ENCODE measurements around the gene ADIRF. TPM values are rescaled to one million over a fixed set of nuclear protein-coding genes. Genes with fewer than 3 reads are reported as not detected.
"Not testable (repeated sequence)": the region's sequence is repeated elsewhere in the genome, so short reads cannot be mapped to it uniquely, and the experiment has no call there.

Gene ADIRF
- total and polyA plus RNA-seq, 5 donors = 69.0 to 215 (median 79.3) TPM

DNA sequence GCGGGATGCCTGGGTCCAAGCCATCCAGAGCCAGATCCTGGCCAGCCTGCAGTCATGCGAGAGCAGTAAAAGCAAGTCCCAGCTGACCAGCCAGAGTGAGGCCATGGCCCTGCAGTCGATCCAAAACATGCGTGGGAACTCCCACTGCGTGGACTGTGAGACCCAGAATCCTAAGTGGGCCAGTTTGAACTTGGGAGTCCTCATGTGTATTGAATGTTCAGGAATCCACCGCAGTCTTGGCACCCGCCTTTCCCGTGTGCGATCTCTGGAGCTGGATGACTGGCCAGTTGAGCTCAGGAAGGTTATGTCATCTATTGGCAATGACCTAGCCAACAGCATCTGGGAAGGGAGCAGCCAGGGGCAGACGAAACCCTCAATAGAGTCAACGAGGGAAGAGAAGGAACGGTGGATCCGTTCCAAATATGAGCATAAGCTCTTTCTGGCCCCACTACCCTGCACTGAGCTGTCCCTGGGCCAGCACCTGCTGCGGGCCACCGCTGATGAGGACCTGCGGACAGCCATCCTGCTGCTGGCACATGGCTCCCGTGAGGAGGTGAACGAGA, 40.9 kb downstream of the ADIRF start:
- intact Hi-C loops (cut with DNase I); ATAC-seq; H3K4me1 ChIP-seq (ENCODE audit: control insufficient read depth, insufficient read depth, low read length); H3K27me3 ChIP-seq (ENCODE audit: control insufficient read depth, insufficient read depth); DNase-seq; H3K9me3 ChIP-seq (ENCODE audit: control insufficient read depth, low read length); H3K27ac ChIP-seq (ENCODE audit: low read length); H3K4me3 ChIP-seq (ENCODE audit: low read length): not testable (repeated sequence)
- 84% methylated on average over 18 of the region's 18 CpGs for WGBS

DNA sequence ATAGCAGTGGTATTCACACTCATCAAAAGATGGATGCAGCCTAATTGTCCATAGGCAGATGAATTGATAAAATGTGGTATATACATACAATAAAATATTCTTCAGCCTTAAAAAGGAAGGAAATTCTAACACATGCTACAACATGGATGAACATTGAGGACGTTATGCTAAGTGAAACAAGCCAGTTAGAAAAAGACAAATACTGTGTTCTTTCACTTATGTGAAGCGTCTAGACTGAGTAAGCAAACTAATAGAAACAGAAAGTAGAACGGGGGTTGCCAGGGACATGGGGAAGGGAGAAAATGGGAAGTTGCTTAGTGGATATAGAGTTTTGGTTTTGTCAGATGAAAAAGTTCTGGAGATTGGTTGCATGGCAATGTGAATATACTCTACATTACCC, 45.2 kb downstream of the ADIRF start:
- DNase-seq; H3K9me3 ChIP-seq (ENCODE audit: control insufficient read depth, low read length); ATAC-seq; H3K27ac ChIP-seq (ENCODE audit: low read length); intact Hi-C loops (cut with DNase I); H3K4me3 ChIP-seq (ENCODE audit: low read length); H3K4me1 ChIP-seq (ENCODE audit: control insufficient read depth, insufficient read depth, low read length); H3K27me3 ChIP-seq (ENCODE audit: control insufficient read depth, insufficient read depth): not testable (repeated sequence)
- 51% methylated on average over 3 of the region's 3 CpGs for WGBS

DNA sequence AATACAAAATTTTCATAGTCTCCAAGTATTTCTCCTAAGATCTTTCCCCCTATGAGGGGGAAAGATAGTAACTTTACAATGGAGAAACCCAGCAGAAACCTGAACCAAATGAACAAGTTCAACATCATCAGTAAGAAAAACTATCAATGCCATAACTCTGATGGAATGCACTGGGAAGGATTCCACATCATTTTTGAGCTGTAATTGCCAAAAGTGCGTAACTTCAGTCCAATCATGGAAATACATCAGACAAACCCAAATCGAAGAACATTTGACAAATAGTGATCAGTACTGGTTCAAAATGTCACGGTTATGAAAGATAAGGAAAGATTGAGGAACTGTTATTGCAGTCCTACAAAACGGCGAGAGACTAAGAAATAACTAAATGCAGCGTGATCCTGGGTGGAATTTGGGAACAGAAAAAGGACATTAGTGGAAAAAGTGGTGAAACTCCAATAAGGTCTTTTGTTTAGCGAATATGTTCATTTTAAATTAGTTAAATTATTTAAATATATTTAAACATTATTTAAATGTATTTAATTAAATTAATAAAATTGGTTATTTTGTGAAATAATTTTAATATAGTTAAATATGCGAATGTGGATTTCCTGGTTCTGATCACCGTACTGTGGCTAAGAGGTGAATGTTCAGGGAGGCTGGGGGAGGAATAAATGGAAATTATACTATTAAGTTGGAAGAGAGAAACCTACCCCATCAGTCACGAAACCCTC, 46.9 kb downstream of the ADIRF start:
- intact Hi-C loops (cut with DNase I); H3K4me3 ChIP-seq (ENCODE audit: low read length); H3K27ac ChIP-seq (ENCODE audit: low read length); H3K9me3 ChIP-seq (ENCODE audit: control insufficient read depth, low read length); H3K27me3 ChIP-seq (ENCODE audit: control insufficient read depth, insufficient read depth); H3K4me1 ChIP-seq (ENCODE audit: control insufficient read depth, insufficient read depth, low read length); DNase-seq; ATAC-seq: not testable (repeated sequence)
- 77% methylated on average over 9 of the region's 10 CpGs for WGBS

DNA sequence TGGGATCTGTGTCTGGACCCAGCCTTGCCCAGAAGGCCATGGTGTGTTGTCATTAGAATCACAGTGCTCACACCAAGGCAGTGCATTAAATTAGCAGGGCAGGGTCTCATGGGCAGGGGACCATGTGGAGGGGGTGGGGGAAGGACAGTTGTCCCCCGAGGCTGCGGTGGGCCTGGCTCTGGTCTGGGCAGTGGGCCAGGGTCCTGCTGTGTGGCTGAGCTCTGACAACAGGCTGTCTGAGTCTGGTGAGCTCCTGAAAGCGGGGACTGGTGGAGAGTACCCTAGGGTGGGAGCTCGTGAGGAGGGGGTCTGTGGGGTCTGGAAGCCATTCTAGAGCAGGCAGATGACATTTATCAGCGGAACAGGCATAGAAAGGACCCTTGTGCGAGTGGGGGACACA, 49.8 kb downstream of the ADIRF start:
- H3K27me3 ChIP-seq (ENCODE audit: control insufficient read depth, insufficient read depth); H3K9me3 ChIP-seq (ENCODE audit: control insufficient read depth, low read length); intact Hi-C loops (cut with DNase I); H3K4me3 ChIP-seq (ENCODE audit: low read length); H3K4me1 ChIP-seq (ENCODE audit: control insufficient read depth, insufficient read depth, low read length); DNase-seq; H3K27ac ChIP-seq (ENCODE audit: low read length); ATAC-seq: not testable (repeated sequence)
- 77% methylated on average over 6 of the region's 6 CpGs for WGBS

DNA sequence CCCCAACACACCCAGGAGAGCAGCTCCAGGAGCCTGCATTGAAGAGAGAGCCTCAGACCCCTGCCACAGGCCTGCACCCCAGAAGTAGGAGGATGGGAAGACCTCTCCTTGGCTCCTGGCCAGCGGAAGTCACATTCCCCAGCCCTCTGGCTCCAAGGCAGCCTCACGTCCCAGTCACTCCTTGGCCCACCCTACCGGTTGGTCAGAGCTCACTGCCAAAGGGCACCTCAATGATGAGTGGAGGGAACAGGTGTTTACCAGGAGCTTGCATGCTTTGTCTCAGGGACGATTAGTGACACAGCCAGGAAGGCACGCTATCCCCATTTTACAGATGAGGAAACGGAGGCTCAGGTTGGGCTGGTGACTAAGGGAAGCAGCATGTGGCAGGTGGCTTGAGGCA, 50.8 kb downstream of the ADIRF start:
- H3K27me3 ChIP-seq (ENCODE audit: control insufficient read depth, insufficient read depth); intact Hi-C loops (cut with DNase I); DNase-seq; H3K4me1 ChIP-seq (ENCODE audit: control insufficient read depth, insufficient read depth, low read length); H3K9me3 ChIP-seq (ENCODE audit: control insufficient read depth, low read length); ATAC-seq; H3K4me3 ChIP-seq (ENCODE audit: low read length); H3K27ac ChIP-seq (ENCODE audit: low read length): not testable (repeated sequence)
- WGBS = 80% methylated on average over 6 of the region's 6 CpGs

DNA sequence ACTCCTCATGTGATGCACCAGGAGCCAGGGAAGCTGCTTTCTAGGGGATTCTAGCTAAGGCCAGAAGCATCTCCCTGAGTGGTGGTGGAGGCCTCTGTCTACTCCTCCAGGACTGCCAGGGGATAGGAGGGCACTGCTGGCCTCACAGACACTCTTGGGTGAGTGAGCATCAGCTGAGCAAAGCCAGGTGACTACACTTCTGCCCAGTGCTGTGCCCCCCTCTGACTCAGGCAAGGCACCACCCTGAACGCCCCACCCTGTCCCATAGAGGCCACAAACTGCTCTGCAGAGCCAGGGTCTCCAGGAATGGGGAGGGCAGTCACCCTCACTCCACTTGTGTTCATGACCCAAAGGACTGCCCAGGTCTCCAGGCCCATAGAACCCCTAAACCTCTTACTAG, 51.2 kb downstream of the ADIRF start:
- DNase-seq; H3K27ac ChIP-seq (ENCODE audit: low read length); H3K4me1 ChIP-seq (ENCODE audit: control insufficient read depth, insufficient read depth, low read length); H3K27me3 ChIP-seq (ENCODE audit: control insufficient read depth, insufficient read depth); ATAC-seq; H3K4me3 ChIP-seq (ENCODE audit: low read length); H3K9me3 ChIP-seq (ENCODE audit: control insufficient read depth, low read length); intact Hi-C loops (cut with DNase I): not testable (repeated sequence)
- 100% methylated on average over 1 of the region's 1 CpG for WGBS

DNA sequence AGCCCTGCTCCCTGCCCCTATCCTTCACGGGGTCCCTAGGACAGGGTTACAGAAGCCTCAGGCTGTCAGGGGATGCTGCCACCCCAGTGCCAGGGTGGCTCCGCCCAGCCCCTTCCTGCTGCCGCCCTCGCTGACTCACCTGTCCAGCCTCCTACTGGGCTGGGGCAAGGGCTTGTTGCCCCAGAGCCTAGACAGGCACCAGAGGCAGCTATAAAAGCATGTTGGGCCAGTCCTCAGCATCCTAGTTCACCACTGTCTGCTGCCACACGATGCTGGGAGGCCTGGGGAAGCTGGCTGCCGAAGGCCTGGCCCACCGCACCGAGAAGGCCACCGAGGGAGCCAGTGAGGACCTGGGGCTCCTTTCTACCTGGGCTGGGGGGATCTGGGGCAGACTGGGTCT, 51.8 kb downstream of the ADIRF start, which contains the start of gene FAM25A:
TSS of gene FAM25A (plus strand) at position 239 of the 400 bp plus-strand sequence. CDS start at position 270, 31 bp downstream.
- ATAC-seq; H3K4me3 ChIP-seq (ENCODE audit: low read length); H3K27me3 ChIP-seq (ENCODE audit: control insufficient read depth, insufficient read depth); H3K9me3 ChIP-seq (ENCODE audit: control insufficient read depth, low read length); H3K4me1 ChIP-seq (ENCODE audit: control insufficient read depth, insufficient read depth, low read length); H3K27ac ChIP-seq (ENCODE audit: low read length); DNase-seq; intact Hi-C loops (cut with DNase I): not testable (repeated sequence)
- WGBS = 90% methylated on average over 9 of the region's 9 CpGs

Other genes with a start within 250 kb of the ADIRF start
- gene BMPR1A, start 211.9 kb upstream of the ADIRF start, total RNA-seq = 10 to 100 TPM; 60.4 to 92.0 (median 65.6) TPM
- gene BMPR1A, start 211.9 kb upstream of the ADIRF start, polyA plus RNA-seq = 10.8 TPM
- gene MMRN2, start 10.9 kb upstream of the ADIRF start, total RNA-seq = 10 to 100 TPM; 32.4 to 65.5 (median 42.5) TPM
- 19.8 TPM for gene MMRN2, start 10.9 kb upstream of the ADIRF start, polyA plus RNA-seq
- 10 to 100 TPM; 10.8 to 22.0 (median 15.6) TPM for gene SNCG, start 9.9 kb upstream of the ADIRF start, total RNA-seq
- gene SNCG, start 9.9 kb upstream of the ADIRF start, polyA plus RNA-seq = 30.2 TPM
- not detected for gene FAM25A, start 51.8 kb downstream of the ADIRF start, total RNA-seq
- gene FAM25A, start 51.8 kb downstream of the ADIRF start, polyA plus RNA-seq = not detected
- 10 to 100 TPM; 85.7 to 94.5 (median 88.8) TPM for gene GLUD1, start 126.4 kb downstream of the ADIRF start, total RNA-seq
- gene GLUD1, start 126.4 kb downstream of the ADIRF start, polyA plus RNA-seq = 54.6 TPM
- gene SHLD2, start 126.7 kb downstream of the ADIRF start, total RNA-seq = 10 to 100 TPM; 15.4 to 24.6 (median 17.2) TPM
- 7.4 TPM for gene SHLD2, start 126.7 kb downstream of the ADIRF start, polyA plus RNA-seq

Data from right cardiac atrium (tissue), 5 donors.